Measurements from ENCODE around the gene TMTC3. TPM values are rescaled to one million over a fixed set of nuclear protein-coding genes. Genes with fewer than 3 reads are reported as not detected.

Gene TMTC3
- total and polyA plus RNA-seq, 4 donors: 3.0 to 28.2 (median 6.3) TPM

DNA sequence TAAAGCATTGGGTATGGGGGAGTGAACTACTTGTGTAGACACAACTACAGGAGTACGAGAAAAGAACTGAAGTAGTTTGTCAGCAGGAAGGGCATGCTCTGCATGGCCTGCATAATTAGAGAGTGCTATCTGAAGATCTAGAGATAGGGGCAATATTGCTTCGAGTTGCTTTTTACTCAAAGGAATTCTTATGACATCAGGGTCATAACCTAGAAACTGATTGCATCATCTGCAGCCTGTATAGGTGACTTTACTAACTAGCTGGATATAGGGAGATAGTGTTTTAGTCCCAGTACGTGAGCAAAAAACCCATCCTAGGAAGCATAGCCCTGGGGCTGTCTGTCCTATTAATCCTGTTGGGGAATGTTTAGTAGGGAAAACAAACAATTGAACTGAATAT, 39.8 kb downstream of the TMTC3 start:
- H3K4me1 ChIP-seq (ENCODE audit: control insufficient read depth in 4 of 4, insufficient read depth in 4 of 4, low read length in 3 of 4): no peaks in the 10 kb centered on the region
- H3K4me3 ChIP-seq (ENCODE audit: low read depth in 1 of 3, low read length in 3 of 3): no peak overlapping the region
- no peak overlapping the region for H3K9ac ChIP-seq (ENCODE audit: low read depth in 1 of 2, low read length in 2 of 2)
- DNase-seq (ENCODE audit: low spot score): no peak
- WGBS: 86% methylated on average over 3 of the region's 3 CpGs
- H3K27me3 ChIP-seq (ENCODE audit: control insufficient read depth in 4 of 4, insufficient read depth in 4 of 4, low read length in 3 of 4): no peaks in the 10 kb centered on the region
- H3K27ac ChIP-seq (ENCODE audit: low read depth in 1 of 2, low read length in 2 of 2): no peak overlapping the region
- H3K36me3 ChIP-seq (ENCODE audit: control insufficient read depth in 4 of 4, insufficient read depth in 3 of 4, low read depth in 1 of 4, low read length in 3 of 4): peaks cover 2 to 19% (median 8%) of the 10 kb centered on the region in 4 donors
- H3K9me3 ChIP-seq (ENCODE audit: control insufficient read depth in 4 of 4, low read length in 3 of 4): peaks cover 0 to 2% (median 0%) of the 10 kb centered on the region in 4 donors
- TF ChIP-seq RXRA (IDR thresholded peaks at IDR 0.05) (no peak), HNF4A (conservative IDR thresholded peaks at IDR 0.05) (no peak), NR2F2 (IDR thresholded peaks at IDR 0.05) (no peak), EGR1 (IDR thresholded peaks at IDR 0.05; ENCODE audit: low read depth in 2 of 2) (no peak), TAF1 (conservative IDR thresholded peaks at IDR 0.05) (no peak), GABPA (IDR thresholded peaks at IDR 0.05 in 1 of 2, conservative IDR thresholded peaks at IDR 0.05 in 1 of 2) (no peak), SP1 (IDR thresholded peaks at IDR 0.05) (no peak), JUND (IDR thresholded peaks at IDR 0.05) (no peak)
- TF ChIP-seq, protein P1, sequence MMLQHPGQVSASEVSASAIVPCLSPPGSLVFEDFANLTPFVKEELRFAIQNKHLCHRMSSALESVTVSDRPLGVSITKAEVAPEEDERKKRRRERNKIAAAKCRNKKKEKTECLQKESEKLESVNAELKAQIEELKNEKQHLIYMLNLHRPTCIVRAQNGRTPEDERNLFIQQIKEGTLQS (IDR thresholded peaks at IDR 0.05): no peak
- TF ChIP-seq, protein P2, sequence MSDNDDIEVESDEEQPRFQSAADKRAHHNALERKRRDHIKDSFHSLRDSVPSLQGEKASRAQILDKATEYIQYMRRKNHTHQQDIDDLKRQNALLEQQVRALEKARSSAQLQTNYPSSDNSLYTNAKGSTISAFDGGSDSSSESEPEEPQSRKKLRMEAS (IDR thresholded peaks at IDR 0.05): no peak
- TF ChIP-seq, protein P3, sequence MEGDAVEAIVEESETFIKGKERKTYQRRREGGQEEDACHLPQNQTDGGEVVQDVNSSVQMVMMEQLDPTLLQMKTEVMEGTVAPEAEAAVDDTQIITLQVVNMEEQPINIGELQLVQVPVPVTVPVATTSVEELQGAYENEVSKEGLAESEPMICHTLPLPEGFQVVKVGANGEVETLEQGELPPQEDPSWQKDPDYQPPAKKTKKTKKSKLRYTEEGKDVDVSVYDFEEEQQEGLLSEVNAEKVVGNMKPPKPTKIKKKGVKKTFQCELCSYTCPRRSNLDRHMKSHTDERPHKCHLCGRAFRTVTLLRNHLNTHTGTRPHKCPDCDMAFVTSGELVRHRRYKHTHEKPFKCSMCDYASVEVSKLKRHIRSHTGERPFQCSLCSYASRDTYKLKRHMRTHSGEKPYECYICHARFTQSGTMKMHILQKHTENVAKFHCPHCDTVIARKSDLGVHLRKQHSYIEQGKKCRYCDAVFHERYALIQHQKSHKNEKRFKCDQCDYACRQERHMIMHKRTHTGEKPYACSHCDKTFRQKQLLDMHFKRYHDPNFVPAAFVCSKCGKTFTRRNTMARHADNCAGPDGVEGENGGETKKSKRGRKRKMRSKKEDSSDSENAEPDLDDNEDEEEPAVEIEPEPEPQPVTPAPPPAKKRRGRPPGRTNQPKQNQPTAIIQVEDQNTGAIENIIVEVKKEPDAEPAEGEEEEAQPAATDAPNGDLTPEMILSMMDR (IDR thresholded peaks at IDR 0.05; ENCODE audit: low read depth, low read length, missing input control): no peak
- TF ChIP-seq, protein P4, sequence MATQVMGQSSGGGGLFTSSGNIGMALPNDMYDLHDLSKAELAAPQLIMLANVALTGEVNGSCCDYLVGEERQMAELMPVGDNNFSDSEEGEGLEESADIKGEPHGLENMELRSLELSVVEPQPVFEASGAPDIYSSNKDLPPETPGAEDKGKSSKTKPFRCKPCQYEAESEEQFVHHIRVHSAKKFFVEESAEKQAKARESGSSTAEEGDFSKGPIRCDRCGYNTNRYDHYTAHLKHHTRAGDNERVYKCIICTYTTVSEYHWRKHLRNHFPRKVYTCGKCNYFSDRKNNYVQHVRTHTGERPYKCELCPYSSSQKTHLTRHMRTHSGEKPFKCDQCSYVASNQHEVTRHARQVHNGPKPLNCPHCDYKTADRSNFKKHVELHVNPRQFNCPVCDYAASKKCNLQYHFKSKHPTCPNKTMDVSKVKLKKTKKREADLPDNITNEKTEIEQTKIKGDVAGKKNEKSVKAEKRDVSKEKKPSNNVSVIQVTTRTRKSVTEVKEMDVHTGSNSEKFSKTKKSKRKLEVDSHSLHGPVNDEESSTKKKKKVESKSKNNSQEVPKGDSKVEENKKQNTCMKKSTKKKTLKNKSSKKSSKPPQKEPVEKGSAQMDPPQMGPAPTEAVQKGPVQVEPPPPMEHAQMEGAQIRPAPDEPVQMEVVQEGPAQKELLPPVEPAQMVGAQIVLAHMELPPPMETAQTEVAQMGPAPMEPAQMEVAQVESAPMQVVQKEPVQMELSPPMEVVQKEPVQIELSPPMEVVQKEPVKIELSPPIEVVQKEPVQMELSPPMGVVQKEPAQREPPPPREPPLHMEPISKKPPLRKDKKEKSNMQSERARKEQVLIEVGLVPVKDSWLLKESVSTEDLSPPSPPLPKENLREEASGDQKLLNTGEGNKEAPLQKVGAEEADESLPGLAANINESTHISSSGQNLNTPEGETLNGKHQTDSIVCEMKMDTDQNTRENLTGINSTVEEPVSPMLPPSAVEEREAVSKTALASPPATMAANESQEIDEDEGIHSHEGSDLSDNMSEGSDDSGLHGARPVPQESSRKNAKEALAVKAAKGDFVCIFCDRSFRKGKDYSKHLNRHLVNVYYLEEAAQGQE (IDR thresholded peaks at IDR 0.05): no peak
- TF ChIP-seq, protein P5, sequence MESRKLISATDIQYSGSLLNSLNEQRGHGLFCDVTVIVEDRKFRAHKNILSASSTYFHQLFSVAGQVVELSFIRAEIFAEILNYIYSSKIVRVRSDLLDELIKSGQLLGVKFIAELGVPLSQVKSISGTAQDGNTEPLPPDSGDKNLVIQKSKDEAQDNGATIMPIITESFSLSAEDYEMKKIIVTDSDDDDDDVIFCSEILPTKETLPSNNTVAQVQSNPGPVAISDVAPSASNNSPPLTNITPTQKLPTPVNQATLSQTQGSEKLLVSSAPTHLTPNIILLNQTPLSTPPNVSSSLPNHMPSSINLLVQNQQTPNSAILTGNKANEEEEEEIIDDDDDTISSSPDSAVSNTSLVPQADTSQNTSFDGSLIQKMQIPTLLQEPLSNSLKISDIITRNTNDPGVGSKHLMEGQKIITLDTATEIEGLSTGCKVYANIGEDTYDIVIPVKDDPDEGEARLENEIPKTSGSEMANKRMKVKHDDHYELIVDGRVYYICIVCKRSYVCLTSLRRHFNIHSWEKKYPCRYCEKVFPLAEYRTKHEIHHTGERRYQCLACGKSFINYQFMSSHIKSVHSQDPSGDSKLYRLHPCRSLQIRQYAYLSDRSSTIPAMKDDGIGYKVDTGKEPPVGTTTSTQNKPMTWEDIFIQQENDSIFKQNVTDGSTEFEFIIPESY (IDR thresholded peaks at IDR 0.05): no peak

DNA sequence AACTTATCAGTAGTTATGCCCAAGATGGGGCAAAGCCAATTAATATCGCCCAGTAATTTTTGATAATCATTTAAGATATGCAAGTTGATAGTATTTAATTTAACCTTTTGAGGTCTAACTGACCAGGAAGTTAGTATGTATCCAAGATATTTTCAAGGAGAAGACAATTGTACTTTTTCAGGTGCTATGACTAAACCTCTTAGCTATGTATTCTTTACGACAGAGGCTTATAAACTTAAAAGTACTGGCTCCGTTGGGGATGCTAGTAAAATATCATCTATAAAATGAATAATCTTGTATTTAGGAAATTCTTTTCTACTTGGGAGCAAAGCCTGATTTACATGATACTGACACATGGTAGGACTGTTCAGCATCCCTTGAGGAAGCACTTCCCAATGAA, 40.3 kb downstream of the TMTC3 start:
- H3K27me3 ChIP-seq (ENCODE audit: control insufficient read depth in 4 of 4, insufficient read depth in 4 of 4, low read length in 3 of 4): no peaks in the 10 kb centered on the region
- peaks cover 0 to 2% (median 0%) of the 10 kb centered on the region in 4 donors for H3K9me3 ChIP-seq (ENCODE audit: control insufficient read depth in 4 of 4, low read length in 3 of 4)
- no peak for DNase-seq (ENCODE audit: low spot score)
- WGBS: 94% methylated on average over 3 of the region's 3 CpGs
- H3K9ac ChIP-seq (ENCODE audit: low read depth in 1 of 2, low read length in 2 of 2): no peak overlapping the region
- no peaks in the 10 kb centered on the region for H3K4me1 ChIP-seq (ENCODE audit: control insufficient read depth in 4 of 4, insufficient read depth in 4 of 4, low read length in 3 of 4)
- H3K27ac ChIP-seq (ENCODE audit: low read depth in 1 of 2, low read length in 2 of 2): no peak overlapping the region
- no peak for TF ChIP-seq TAF1 (conservative IDR thresholded peaks at IDR 0.05)
- TF ChIP-seq, protein P1 (IDR thresholded peaks at IDR 0.05): no peak
- peaks cover under 1 to 19% (median 8%) of the 10 kb centered on the region in 4 donors for H3K36me3 ChIP-seq (ENCODE audit: control insufficient read depth in 4 of 4, insufficient read depth in 3 of 4, low read depth in 1 of 4, low read length in 3 of 4)
- H3K4me3 ChIP-seq (ENCODE audit: low read depth in 1 of 3, low read length in 3 of 3): no peak overlapping the region

Data from liver (tissue), 9 donors.